ENCODE measurements around the gene DCAKD.

DNA sequence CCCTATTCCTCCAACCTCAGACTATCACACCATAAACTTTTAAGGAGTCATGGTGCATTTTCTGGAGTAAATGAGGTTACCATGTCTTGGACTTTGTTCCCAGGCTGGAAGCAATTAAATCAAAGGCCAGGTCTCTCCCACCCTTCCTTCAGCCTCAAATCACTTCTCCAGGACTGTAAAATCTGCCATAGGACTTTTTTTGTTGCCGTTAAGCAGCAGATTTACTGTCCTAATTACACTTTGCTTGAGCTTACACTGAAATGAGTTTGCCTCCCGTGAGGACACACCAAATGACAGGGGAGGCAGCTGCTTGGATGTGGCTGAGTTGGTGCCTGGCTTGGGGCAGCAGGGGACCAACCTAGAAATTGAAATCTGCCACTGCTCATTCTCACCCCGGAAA, 14.7 kb downstream of the DCAKD start:
- TF ChIP-seq, protein P1, sequence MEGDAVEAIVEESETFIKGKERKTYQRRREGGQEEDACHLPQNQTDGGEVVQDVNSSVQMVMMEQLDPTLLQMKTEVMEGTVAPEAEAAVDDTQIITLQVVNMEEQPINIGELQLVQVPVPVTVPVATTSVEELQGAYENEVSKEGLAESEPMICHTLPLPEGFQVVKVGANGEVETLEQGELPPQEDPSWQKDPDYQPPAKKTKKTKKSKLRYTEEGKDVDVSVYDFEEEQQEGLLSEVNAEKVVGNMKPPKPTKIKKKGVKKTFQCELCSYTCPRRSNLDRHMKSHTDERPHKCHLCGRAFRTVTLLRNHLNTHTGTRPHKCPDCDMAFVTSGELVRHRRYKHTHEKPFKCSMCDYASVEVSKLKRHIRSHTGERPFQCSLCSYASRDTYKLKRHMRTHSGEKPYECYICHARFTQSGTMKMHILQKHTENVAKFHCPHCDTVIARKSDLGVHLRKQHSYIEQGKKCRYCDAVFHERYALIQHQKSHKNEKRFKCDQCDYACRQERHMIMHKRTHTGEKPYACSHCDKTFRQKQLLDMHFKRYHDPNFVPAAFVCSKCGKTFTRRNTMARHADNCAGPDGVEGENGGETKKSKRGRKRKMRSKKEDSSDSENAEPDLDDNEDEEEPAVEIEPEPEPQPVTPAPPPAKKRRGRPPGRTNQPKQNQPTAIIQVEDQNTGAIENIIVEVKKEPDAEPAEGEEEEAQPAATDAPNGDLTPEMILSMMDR (IDR thresholded peaks at IDR 0.05 in 4 of 5, conservative IDR thresholded peaks at IDR 0.05 in 1 of 5): no peak
- TF ChIP-seq POLR2A (IDR thresholded peaks at IDR 0.05): no peak
